Activated CD8-positive, alpha-beta memory T cell treated with anti-CD3 and anti-CD28 coated beads for 1 hour (primary cell): ENCODE results near the gene EPG5.
"Not testable (repeated sequence)": the region's sequence is repeated elsewhere in the genome, so short reads cannot be mapped to it uniquely, and the experiment has no call there.

Experiments
- DNase-seq, 2 donors: peaks; one replicate each; pipeline ENCODE4 v3.0.0-alpha.2; 2020; ENCODE audit warnings: low read depth in 1 of 2; ENCODE audit errors: extremely low read depth in 1 of 2

Gene EPG5

GRCh38 chr18:45871431-45872084, 95.6 kb downstream of the EPG5 start:
- no peak for DNase-seq

DNA sequence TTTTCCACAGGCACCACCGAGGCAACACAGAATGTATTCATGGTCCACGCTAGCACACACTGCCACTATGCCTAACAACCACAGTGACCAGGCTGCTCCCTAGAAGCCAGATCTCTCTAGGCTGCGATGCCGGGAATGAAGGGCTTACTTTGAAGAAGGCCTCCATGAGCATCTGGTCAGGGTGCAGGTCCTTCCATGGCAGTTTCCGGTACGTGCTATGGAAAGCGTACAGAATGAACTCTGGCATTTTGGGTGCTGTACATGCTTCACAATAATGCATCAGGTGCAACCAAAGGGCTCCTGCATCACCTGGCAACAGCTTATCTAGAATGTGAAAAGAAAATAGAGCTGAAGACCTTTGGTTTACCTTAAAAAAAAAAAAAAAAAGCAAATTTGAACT, 96.7 kb downstream of the EPG5 start:
- no peak for DNase-seq

DNA sequence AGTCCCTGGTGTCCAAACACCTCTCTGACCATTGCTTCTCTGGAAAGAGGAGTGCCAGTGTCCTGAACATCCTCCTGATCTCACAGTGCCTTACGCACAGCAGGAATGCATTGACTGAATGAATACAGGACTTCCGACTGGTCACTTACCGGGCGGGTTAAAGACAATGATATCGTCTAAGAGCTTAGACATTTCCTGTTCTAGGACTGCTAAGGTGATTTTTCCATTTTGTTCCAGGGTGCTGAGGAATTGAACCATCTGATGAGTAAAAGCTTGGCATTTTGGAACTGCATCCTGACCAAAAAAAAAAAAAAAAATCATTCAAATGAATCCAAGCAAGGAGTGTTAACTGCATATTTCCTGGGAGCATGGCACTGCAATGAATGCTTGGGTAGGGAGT, 101.7 kb downstream of the EPG5 start:
- DNase-seq: no peak

DNA sequence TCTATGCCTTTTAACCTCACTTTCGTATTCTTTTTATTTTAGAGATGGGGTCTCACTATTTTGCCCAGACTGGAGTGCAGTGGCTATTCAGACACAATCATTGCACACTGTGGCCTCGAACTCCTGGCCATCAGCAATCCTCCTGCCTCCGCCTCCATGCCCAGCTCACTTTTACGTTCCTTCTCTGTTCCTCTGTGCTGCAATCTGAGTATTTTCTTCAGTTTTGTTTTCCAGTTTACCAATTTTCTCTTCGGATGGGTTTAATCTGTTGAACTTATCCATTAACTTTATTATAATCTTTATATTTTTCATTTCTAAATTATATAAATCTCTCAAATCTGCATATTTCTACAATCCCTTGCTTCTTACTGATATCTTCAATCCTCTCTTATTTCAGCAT, 103.0 kb downstream of the EPG5 start:
- no peak for DNase-seq

- no peak for DNase-seq
Observed at GRCh38 chr18:45863469-45863868, 103.7 kb downstream of the EPG5 start.

- DNase-seq: no peak
Observed at GRCh38 chr18:45861926-45862325, 105.2 kb downstream of the EPG5 start.

DNA sequence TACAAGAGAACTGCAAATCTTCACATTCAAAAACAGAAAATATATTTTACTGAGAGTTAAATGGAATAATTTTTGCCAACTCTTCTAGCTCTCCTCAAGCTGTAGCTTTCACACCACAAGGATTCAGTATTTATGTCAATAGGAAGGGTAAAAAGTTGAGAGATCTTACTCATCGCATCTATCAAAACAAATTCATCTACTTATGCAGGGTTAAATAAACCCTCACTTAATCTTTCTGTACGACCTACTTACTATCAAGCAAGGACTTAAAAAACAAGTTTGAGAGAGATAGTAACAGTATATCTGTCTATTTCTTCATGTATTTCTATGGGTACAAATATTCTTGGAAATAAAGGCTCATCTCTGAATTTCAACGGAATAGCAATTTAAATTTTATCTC, 106.2 kb downstream of the EPG5 start:
- no peak for DNase-seq

DNA sequence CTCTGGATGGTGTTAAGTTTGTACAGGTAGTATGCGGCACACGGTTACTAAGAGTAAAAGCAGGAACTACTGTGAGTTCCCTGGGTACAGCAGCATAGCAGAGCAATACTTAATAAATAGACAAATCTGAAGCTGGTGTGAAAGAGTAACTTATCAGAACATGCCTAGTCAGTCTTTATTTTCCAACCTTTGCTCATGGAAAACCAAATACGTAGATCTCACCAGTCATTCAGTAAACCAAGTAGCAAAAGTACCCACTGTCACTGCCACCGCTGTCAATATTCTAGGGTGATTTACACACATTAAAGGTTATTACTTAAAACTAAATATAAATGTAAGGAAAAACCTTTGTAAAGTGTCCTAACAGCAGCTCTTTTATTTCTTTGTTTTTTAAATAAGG, 106.6 kb downstream of the EPG5 start:
- no peak for DNase-seq

GRCh38 chr18:45859334-45859733, 107.8 kb downstream of the EPG5 start:
- DNase-seq: no peak

DNA sequence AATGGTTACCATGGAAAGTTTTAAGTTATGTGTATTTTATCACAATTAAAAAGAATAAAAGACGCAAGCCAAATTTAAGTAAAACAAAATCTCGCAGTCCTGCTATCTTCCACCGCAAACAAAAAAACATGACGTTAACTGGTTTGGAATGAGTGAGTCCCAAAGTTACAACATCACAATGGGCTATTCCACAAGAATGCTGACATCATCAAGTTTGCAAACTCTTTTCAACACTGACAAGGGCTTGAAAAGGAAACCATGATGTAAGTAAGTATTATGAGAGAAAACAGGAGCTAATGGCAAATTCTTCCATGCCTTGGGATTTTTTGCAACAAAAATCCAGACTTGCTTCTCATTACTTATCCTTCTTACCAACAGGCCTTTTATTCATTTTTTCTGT, 110.6 kb downstream of the EPG5 start:
- no peak for DNase-seq

GRCh38 chr18:45854036-45854586, 113.0 kb downstream of the EPG5 start:
- no peak for DNase-seq

- DNase-seq: no peak
Observed at GRCh38 chr18:45852631-45853030, 114.5 kb downstream of the EPG5 start.

DNA sequence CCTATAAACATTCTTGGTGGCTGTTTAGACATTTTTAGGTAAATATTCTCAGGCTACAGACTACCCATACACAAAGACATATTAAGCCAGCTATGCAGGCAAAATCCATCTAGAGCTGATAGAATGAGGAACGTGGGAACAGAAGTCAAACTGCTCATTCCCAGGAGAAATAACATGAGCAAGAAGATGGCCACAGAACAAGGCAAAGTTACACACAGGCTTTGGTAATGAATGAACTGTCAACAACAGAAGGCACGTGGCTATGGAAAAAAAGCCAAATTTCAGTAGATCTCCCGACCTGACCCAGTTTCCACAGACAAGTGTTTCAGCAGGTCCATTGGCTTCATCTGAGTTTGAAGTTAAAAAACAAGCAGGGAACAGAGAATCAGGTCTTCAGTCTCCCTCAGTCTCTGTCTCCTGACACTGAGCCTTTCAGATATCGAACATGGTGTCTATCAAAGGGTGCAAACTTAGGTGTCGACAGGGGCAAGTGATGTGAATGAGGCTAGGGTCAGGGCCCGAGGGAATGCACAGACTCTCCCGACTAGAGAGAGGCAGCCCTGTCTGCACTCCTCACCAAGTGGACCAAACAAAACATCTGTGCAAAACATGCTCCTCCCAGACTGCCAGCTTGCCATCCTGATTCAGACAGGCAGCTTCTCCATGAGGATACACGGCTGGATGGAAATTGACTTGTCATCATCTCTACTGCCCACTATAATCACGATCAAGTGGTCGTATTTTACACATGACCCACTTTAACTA, 115.8 kb downstream of the EPG5 start:
- DNase-seq: no peak

DNA sequence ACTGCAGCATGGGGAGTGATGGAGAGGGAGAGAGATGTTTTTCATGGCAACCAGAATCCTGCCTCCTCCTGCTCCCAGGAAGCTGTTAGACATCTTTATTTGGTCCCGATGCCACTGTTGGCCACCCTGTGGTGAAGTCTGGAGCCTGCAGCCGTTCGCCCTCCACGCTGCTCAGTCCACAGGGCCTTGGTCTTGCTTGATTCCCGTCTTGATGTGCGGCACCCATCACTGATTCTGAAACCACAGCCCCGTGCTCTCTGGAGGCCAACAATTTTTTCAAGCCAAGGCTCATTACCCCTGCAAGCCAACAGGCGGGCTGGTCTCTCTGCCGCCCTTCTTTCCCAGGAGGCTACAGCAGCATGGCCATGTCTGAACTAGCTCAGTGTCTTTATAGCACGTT, 117.1 kb downstream of the EPG5 start:
- no peak for DNase-seq

DNA sequence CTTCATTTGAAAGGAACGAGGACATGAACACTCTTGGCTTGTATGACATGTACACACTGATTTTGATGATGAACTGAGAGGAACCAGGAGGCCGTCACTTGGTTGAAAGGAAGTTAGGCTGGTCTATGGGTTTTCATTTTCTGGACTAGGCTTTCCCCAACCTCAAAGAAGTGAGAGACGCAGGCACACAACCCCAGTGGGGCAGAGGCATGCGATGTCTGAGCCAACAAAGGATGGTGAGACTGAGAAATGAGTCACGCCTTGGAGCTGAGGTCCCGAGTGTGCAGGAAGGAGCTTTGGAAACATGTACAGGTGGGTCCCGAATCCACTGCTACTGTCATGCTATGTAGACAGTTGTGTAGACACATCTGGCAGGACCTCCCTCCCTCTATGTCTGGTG, 117.6 kb downstream of the EPG5 start:
- no peak for DNase-seq

DNA sequence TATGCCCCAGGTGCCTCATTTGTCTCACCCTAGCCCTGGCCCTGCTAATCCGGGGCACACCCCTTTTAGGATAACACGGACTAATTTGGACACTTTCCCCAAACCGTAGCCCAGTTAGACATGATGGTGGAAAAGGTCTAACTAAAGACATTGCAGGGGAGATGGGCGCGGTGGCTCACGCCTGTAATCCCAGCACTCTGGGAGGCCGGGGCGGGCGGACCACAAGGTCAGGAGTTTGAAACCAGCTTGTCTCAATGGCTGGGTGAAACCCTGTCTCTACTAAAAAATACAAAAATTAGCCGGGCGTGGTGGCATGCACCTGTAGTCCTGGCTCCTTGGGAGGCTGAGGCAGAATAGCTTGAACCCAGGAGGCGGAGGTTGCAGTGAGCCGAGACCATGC, 118.5 kb downstream of the EPG5 start:
- DNase-seq: not testable (repeated sequence)

- DNase-seq: no peak
Observed at GRCh38 chr18:45847119-45847518, 120.0 kb downstream of the EPG5 start.

DNA sequence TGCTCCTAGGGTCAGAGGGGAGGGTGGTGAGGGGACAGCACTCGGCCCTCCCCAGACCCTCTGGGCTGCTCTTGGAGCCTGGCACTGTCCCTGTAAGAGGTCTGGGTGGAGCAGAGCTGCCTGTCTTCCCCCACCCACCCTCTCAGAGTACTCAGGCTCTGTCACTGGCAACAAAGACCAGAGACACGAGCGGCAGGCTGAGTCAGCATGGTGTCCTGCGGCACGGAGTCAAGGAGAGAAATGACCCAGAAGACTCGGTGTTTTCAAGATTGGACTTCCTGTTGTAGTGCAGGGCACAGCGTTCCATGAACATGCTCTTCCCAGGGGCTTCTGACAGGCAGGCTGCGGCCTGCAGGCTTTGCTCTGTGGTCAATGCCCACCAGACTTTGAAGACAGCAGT, 121.7 kb downstream of the EPG5 start:
- DNase-seq: no peak

GRCh38 chr18:45844938-45845337, 122.2 kb downstream of the EPG5 start:
- DNase-seq: no peak

- DNase-seq: no peak
Observed at GRCh38 chr18:45843019-45843418, 124.1 kb downstream of the EPG5 start.

GRCh38 chr18:45841765-45842442, 125.2 kb downstream of the EPG5 start:
- DNase-seq: no peak
